NCI-H1436 (cell line): ENCODE measurements around the gene ASTN1.
"Not testable (repeated sequence)": the region's sequence is repeated elsewhere in the genome, so short reads cannot be mapped to it uniquely, and the experiment has no call there.

ENCODE experiments used
- DNase-seq: peaks from one replicate; lab custom pipeline; 2025; lab: John Stamatoyannopoulos, UW

Gene ASTN1

DNA sequence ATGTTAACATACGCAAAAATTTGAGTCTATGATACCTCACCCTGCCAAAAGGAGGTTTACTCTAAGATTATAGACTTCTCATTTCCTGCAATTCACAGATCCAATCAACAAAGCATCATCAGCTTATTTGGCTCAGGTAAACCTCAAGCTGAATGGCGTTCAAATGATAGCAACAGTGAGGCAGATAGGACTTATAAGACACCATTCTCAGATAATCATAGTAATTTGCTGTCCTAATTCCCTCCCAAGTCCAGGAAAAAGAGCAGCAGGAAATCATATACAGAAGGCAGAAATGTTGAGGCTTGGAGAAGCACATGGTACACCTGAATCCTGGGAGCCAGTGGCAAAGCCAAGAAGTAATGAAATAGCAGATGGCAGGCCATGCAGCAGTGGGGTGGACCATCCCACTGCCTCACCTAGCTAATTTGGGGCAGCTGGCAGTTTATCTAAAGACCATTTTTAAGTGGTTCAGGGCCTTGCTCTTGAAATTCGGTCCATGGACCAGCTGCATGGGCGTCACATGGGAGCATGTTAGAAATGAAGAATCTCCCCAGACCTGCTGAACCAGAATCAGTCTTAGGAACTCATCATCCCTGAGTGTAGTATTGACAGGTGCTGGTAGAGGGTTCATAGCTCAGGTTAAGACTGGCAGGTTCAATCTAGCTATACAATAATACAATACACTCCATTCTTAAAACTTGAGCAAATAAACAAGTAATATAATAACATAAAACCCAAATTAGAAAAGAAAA lies 57.7 kb downstream of the ASTN1 start:
- DNase-seq = no peak

DNA sequence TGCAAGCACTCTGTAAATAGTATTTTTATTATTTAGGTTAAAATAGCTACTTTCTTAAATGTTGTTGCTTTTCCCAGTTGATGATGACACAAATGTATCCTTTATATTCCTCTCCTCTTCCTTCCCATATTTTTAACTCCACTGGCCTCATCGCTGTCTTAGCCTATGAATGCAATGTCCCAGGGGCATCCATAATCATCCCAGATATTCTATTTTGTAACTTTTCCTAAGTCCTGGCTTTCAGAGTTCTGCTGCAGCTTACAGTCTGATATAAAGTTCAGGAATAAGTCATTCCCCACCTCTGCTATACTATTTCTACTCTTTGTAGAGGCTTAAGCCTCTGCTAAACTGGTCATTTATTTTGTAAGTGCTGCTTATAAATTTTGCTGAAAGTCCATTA lies 58.3 kb downstream of the ASTN1 start:
- DNase-seq = no peak

GRCh38 chr1:177103005-177103852 lies 61.3 kb downstream of the ASTN1 start:
- no peak for DNase-seq

DNA sequence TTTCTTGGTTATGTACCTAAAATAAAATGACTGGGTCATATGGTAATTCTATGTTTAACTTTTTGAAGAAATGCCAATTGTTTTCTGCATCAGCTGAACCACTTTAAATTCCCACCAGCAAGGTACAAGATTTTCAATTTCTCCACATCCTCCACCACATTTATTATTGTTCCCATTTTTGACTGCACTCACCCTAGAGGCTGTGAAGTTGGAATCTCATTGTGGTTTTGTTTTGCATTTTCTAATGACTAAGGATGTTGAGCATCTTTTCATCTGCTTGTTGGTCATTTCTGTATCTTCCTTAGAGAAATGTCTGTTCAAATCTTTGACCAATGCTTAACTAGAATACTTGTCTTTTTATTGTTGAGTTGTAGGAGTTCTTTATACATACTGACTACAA lies 72.5 kb downstream of the ASTN1 start:
- no peak for DNase-seq

DNA sequence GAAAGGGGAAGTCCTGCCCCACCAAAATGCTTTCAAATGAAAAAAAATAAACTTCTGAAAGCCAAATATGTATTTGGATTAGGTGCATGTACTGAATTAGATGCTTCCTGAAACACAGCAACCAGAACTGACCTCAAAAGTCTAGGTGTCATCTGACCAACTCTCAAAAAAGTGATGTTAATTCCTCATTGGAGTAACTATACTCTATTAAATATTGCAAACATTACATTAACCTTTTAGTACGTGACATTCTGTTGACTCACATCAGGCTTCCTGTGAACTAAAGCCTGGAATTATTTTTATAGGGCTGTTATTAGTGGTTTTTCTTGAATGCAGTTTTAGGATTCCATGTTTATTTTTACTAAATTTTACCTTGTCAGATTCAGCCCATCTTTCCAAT lies 73.5 kb downstream of the ASTN1 start:
- no peak for DNase-seq

DNA sequence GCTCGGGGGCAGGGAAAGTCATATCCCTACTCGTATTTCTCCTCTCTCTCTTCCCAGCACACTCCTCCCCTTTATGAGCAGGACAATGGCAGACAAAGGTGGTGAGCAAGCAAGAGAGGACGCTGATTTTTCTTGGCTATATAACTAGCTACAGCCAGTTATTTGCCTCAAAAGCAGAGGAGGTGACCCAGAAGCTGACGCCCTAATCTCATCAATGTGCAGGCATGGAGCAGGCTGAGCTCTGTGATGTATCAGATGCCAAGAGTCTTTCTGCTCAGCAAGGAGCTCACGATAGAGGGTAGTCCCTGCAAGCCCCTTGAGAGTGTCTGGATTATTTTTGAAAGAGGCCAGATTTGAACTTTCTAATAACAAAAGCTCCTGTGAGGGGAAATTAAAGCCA lies 75.5 kb downstream of the ASTN1 start:
- no peak for DNase-seq

GRCh38 chr1:177082855-177083693 lies 81.4 kb downstream of the ASTN1 start:
- no peak for DNase-seq

GRCh38 chr1:177080564-177080963 lies 83.9 kb downstream of the ASTN1 start:
- no peak for DNase-seq

- no peak for DNase-seq
Measured at GRCh38 chr1:177077734-177078499, 86.6 kb downstream of the ASTN1 start.

GRCh38 chr1:177077006-177077405 lies 87.5 kb downstream of the ASTN1 start:
- DNase-seq = no peak

DNA sequence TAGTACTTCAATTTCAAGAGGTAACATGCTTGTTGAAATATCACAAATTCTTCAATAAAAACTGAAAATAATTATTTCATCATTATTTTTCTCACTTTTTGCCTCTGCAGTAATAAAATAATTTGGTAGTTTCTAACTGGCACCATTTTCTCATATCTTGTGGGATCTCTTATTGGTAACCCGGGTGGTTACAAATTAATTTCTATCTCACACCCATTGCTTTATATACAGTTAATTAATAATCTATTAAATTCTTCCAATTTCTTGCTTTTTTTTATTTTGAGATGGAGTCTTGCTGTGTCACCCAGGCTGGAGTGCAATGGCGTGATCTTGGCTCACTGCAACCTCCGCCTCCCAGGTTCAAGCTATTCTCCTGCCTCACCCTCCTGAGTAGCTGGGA lies 89.7 kb downstream of the ASTN1 start:
- DNase-seq = not testable (repeated sequence)

GRCh38 chr1:177069490-177069889 lies 95.0 kb downstream of the ASTN1 start:
- DNase-seq = no peak

DNA sequence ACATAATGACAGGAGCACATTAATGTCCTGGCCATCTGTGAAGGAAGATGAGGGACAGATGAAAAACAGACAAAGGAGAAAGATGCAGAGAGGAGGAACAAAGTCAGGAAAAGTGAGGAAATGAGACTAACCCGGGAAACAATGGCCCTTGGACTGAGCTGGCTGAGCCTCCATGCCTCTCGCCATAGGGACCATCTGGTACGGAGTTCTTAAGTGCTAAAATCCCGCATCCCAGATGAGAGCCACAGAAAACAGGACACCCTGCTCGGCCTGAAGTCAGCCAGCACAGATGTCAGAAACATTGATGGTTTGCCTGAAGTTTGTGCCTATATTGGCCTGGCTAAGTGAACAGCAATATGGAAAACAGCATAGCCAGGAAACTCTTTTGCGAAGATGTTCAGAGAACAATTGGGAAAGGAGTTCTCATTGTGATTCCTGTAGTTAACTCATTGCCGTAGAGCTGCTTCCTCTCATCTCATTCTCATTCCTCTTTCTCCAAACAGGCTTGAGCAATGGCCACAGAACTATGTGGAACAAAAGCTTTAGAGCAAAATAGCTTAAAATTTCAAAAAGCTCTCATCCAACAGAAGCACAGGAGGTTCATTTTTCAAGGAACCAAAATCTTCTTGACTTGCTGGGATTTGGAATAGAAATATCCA lies 96.6 kb downstream of the ASTN1 start:
- no peak for DNase-seq

- DNase-seq = no peak
Measured at GRCh38 chr1:177065430-177065829, 99.1 kb downstream of the ASTN1 start.

GRCh38 chr1:177063648-177064047 lies 100.9 kb downstream of the ASTN1 start:
- DNase-seq = no peak

DNA sequence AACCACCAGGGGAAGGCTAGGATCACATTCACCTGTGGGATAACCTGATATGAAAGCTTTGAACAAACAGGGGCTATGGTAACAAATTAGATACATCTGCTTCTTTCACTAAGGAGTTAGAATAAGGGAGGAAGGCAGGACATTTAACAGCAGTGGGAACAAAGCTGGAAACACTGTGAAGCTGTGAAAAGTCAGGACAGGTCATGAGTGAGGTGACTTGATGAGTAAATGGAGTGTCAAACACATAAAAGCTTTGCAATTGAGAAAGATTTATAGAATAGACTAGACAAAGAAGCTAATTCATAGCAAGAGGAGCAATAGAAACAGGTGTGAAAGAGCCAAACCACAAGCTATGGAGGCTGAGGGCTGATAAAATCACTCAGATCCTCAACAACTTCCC lies 110.0 kb downstream of the ASTN1 start:
- DNase-seq = no peak

- DNase-seq = no peak
Measured at GRCh38 chr1:177053648-177054047, 110.9 kb downstream of the ASTN1 start.

DNA sequence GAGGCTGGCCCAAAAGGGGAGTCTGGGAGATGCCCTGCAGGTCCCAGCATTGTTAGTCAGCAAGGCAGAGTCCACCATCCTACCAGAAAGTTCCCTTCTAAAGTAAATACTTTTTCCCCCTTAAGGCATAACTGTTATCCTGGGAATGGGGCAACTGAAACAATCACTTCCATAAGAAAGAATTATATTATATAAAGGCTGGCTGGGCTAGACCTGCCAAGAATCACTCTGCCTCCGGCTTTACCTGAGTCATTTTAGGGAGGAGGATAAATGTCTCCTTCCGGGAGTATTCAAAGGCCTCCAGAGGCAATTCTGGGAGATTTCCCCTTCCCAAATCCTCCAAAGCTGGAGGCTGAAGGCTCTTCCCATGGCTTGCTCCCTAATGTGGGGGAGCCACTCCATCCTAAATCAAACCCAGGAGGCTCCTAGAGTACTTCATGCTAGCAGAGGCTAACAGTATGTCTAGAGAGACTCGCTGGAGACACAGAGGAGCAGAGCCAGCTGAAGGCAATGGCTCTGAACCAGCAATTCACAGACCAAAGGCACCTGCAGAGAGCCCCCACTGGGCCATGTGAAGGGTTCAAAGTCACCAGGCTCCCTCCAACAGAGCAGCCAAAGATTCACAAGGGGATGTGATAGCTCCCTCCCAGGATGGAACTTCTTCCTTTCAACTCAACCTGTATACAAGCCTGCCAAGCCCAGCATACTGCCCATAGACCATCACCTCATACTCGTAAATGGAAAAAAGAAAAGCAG lies 116.0 kb downstream of the ASTN1 start:
- DNase-seq = no peak

- DNase-seq = no peak
Measured at GRCh38 chr1:177045151-177045550, 119.4 kb downstream of the ASTN1 start.

DNA sequence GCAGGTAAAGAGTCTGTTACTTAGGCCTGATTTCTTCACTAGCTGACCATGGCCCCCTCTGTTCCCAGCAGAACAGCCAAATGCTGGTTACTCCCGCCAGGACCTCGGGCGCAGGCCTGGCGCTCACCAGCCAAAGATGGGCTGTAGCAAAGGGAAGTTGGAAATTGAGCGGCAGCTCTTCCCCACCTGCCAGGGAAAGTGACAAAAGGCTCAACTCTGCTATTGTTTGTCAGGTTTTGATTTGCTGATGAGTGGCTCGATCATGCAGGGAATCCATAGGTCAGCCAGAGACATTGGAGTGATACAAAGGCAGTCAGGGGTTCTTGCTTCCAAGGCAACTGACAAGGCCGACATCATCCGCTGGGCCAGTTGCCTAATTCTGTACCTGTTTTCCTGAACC lies 120.1 kb downstream of the ASTN1 start:
- no peak for DNase-seq
